BLaER1 treated with 17β-estradiol and CSF1 and Interleukin-3, amounts not matched to agents 10 nM and 100 nM (cell line): Measurements from ENCODE around the gene PTPRN2.
"Not testable (repeated sequence)": the region's sequence is repeated elsewhere in the genome, so short reads cannot be mapped to it uniquely, and the experiment has no call there.

Experiments
- H3K27ac ChIP-seq, 11 experiments: shearing (Covaris generic); formaldehyde crosslinking; 2 replicates each; pipeline ENCODE4 v1.8.1; 2022
- H3K27me3 ChIP-seq, 11 experiments: shearing (Covaris generic); formaldehyde crosslinking; 2 replicates each; pipeline ENCODE4 v1.8.1; 2022
- H3K36me3 ChIP-seq, 11 experiments: shearing (Covaris generic); formaldehyde crosslinking; 2 replicates each; pipeline ENCODE4 v1.8.1; 2022
- H3K4me1 ChIP-seq, 10 experiments: shearing (Covaris generic); formaldehyde crosslinking; 2 replicates each; pipeline ENCODE4 v1.8.1; 2022
- H3K4me2 ChIP-seq, 11 experiments: shearing (Covaris generic); formaldehyde crosslinking; 2 replicates each; pipeline ENCODE4 v1.8.1; 2022
- H3K4me3 ChIP-seq, 10 experiments: shearing (Covaris generic); formaldehyde crosslinking; 2 replicates each; pipeline ENCODE4 v1.8.1; 2022
- H3K9ac ChIP-seq, 11 experiments: shearing (Covaris generic); formaldehyde crosslinking; 2 replicates each; pipeline ENCODE4 v1.8.1; 2022
- H3K9me3 ChIP-seq, 11 experiments: shearing (Covaris generic); formaldehyde crosslinking; replicated peaks in 1 of 11; 2 replicates each; pipeline ENCODE4 v1.8.1; 2022
- H4K20me1 ChIP-seq, 11 experiments: shearing (Covaris generic); formaldehyde crosslinking; 2 replicates each; pipeline ENCODE4 v1.8.1; 2022
- Cebpa-rat ChIP-seq, 11 experiments: shearing (Covaris generic); IDR thresholded peaks; 2 replicates each; pipeline ENCODE4 v1.8.1; 2022

PTPRN2 gene

GRCh38 chr7:157984423-157985163, 603.0 kb downstream of the PTPRN2 start:
- Histone ChIP-seq H4K20me1 (no peaks in the 10 kb centered on the region), H3K36me3 (no peaks in the 10 kb centered on the region), H3K9ac (no peak overlapping the region), H3K9me3 (no peaks in the 10 kb centered on the region), H3K4me1 (peaks cover 13 to 25% (median 20%) of the 10 kb centered on the region in 10 experiments), H3K27me3 (no peaks in the 10 kb centered on the region), H3K27ac (no peak overlapping the region), H3K4me2 (no peak overlapping the region), H3K4me3 (no peak overlapping the region)
- TF ChIP-seq Cebpa-rat (IDR thresholded peaks at IDR 0.05): no peak

GRCh38 chr7:157983502-157984422, 603.9 kb downstream of the PTPRN2 start:
- H3K27me3 ChIP-seq: no peaks in the 10 kb centered on the region
- H4K20me1 ChIP-seq: no peaks in the 10 kb centered on the region
- no peak overlapping the region for H3K4me3 ChIP-seq
- TF ChIP-seq Cebpa-rat (IDR thresholded peaks at IDR 0.05): no peak
- H3K9ac ChIP-seq: no peak overlapping the region
- no peaks in the 10 kb centered on the region for H3K9me3 ChIP-seq
- H3K4me1 ChIP-seq: peaks cover 16 to 24% (median 20%) of the 10 kb centered on the region in 10 experiments
- no peak overlapping the region for H3K27ac ChIP-seq
- H3K4me2 ChIP-seq: no peak overlapping the region
- H3K36me3 ChIP-seq: no peaks in the 10 kb centered on the region

- Histone ChIP-seq H3K4me3 (no peak overlapping the region), H3K27me3 (no peaks in the 10 kb centered on the region), H3K4me2 (no peak overlapping the region), H3K27ac (no peak overlapping the region), H3K4me1 (peaks cover 0 to 30% (median 10%) of the 10 kb centered on the region in 10 experiments; a peak in 13 of 20 replicates), H4K20me1 (no peaks in the 10 kb centered on the region), H3K9ac (no peak overlapping the region), H3K9me3 (no peaks in the 10 kb centered on the region), H3K36me3 (no peaks in the 10 kb centered on the region)
- no peak for TF ChIP-seq Cebpa-rat (IDR thresholded peaks at IDR 0.05)
These were observed 605.8 kb downstream of the PTPRN2 start for GRCh38 chr7:157981778-157982177.

GRCh38 chr7:157980774-157981173, 606.8 kb downstream of the PTPRN2 start:
- peaks cover under 1 to 7% (median 4%) of the 10 kb centered on the region in 11 experiments; a peak in 14 of 22 replicates for H3K9me3 ChIP-seq
- H3K36me3 ChIP-seq: no peaks in the 10 kb centered on the region
- H3K9ac ChIP-seq: no peak overlapping the region
- H3K27ac ChIP-seq: no peak overlapping the region
- no peaks in the 10 kb centered on the region for H4K20me1 ChIP-seq
- H3K4me3 ChIP-seq: no peak overlapping the region
- peaks cover 0 to 30% (median 10%) of the 10 kb centered on the region in 10 experiments; a peak in 13 of 20 replicates for H3K4me1 ChIP-seq
- H3K4me2 ChIP-seq: peak overlapping the region in 3 of 11 experiments; percentile 34 to 73 (median 65); a peak in 3 of 22 replicates
- H3K27me3 ChIP-seq: no peaks in the 10 kb centered on the region
- no peak for TF ChIP-seq Cebpa-rat (IDR thresholded peaks at IDR 0.05)

GRCh38 chr7:157980341-157980731, 607.3 kb downstream of the PTPRN2 start:
- not testable (repeated sequence) for H3K27ac ChIP-seq, H3K27me3 ChIP-seq
- H3K4me1 ChIP-seq: peaks cover 0 to 30% (median 10%) of the 10 kb centered on the region in 10 experiments; a peak in 13 of 20 replicates

GRCh38 chr7:157979636-157980340, 607.8 kb downstream of the PTPRN2 start:
- H3K27me3 ChIP-seq: no peaks in the 10 kb centered on the region
- no peak for TF ChIP-seq Cebpa-rat (IDR thresholded peaks at IDR 0.05)
- no peak overlapping the region for H3K4me3 ChIP-seq
- H3K36me3 ChIP-seq: peaks cover 0 to 5% (median 0%) of the 10 kb centered on the region in 11 experiments; a peak in 2 of 22 replicates
- no peaks in the 10 kb centered on the region for H4K20me1 ChIP-seq
- peaks cover 10 to 17% (median 14%) of the 10 kb centered on the region in 11 experiments for H3K9me3 ChIP-seq
- peak overlapping the region in 3 of 11 experiments; percentile 34 to 73 (median 65); a peak in 6 of 22 replicates for H3K4me2 ChIP-seq
- peaks cover 0 to 30% (median 10%) of the 10 kb centered on the region in 10 experiments; a peak in 13 of 20 replicates for H3K4me1 ChIP-seq
- H3K27ac ChIP-seq: no peak overlapping the region
- H3K9ac ChIP-seq: no peak overlapping the region

More at GRCh38 chr7:157980341-157980731, 607.3 kb downstream of the PTPRN2 start:
- H3K4me3 ChIP-seq, H3K36me3 ChIP-seq, H3K9ac ChIP-seq, H4K20me1 ChIP-seq: not testable (repeated sequence)
- Histone ChIP-seq H3K9me3 (peaks cover 4 to 11% (median 8%) of the 10 kb centered on the region in 11 experiments), H3K4me2 (peak overlapping the region in 3 of 11 experiments; percentile 34 to 73 (median 65); a peak in 6 of 22 replicates)

- H3K4me1 ChIP-seq: peaks cover 0 to 30% (median 10%) of the 10 kb centered on the region in 10 experiments; a peak in 13 of 20 replicates
- no peaks in the 10 kb centered on the region for H3K27me3 ChIP-seq
- H3K4me2 ChIP-seq: peak overlapping the region in 5 of 11 experiments; percentile 2 to 37 (median 13); a peak in 3 of 22 replicates
- peaks cover 0 to 11% (median 0%) of the 10 kb centered on the region in 11 experiments; a peak in 4 of 22 replicates for H3K36me3 ChIP-seq
- no peak for TF ChIP-seq Cebpa-rat (IDR thresholded peaks at IDR 0.05)
- H3K9ac ChIP-seq: no peak overlapping the region
- no peak overlapping the region for H3K27ac ChIP-seq
- H3K4me3 ChIP-seq: no peak overlapping the region
- no peaks in the 10 kb centered on the region for H4K20me1 ChIP-seq
- peaks cover 20 to 27% (median 24%) of the 10 kb centered on the region in 11 experiments for H3K9me3 ChIP-seq
These were observed 608.9 kb downstream of the PTPRN2 start for GRCh38 chr7:157978766-157979165.

- peaks cover 29 to 36% (median 33%) of the 10 kb centered on the region in 11 experiments for H3K9me3 ChIP-seq
- H3K27me3 ChIP-seq: no peaks in the 10 kb centered on the region
These were observed 609.7 kb downstream of the PTPRN2 start for GRCh38 chr7:157977717-157978496.

More at GRCh38 chr7:157977717-157978496, 609.7 kb downstream of the PTPRN2 start:
- Histone ChIP-seq H3K4me3 (no peak overlapping the region), H3K4me2 (peak overlapping the region in 2 of 11 experiments; percentile 13 to 37; a peak in 1 of 22 replicates), H3K36me3 (peaks cover 0 to 11% (median 0%) of the 10 kb centered on the region in 11 experiments; a peak in 4 of 22 replicates), H3K9ac (no peak overlapping the region), H4K20me1 (no peaks in the 10 kb centered on the region), H3K27ac (no peak overlapping the region), H3K4me1 (peaks cover 0 to 30% (median 10%) of the 10 kb centered on the region in 10 experiments; a peak in 13 of 20 replicates)
- no peak for TF ChIP-seq Cebpa-rat (IDR thresholded peaks at IDR 0.05)
